Suprapubic skin (tissue), 3 donors: ENCODE results near the gene ADGRA1.

Experiments used
- CTCF ChIP-seq, 2 donors: fragments of 200-600 bp in 1 of 2; fragments of 450-650 bp in 1 of 2; sonication (generic) in 1 of 2; IDR thresholded peaks; one replicate each; pipeline ENCODE4 v1.5.1; 2016 to 2019; ENCODE audit warnings: antibody characterized with exemption in 2 of 2, mild to moderate bottlenecking in 1 of 2, moderate library complexity in 1 of 2
- POLR2AphosphoS5 ChIP-seq, 3 donors: sonication (generic); formaldehyde crosslinking; IDR thresholded peaks; one replicate each; pipeline ENCODE4 v1.6.1; 2017; ENCODE audit warnings: antibody characterized with exemption in 3 of 3

DNA sequence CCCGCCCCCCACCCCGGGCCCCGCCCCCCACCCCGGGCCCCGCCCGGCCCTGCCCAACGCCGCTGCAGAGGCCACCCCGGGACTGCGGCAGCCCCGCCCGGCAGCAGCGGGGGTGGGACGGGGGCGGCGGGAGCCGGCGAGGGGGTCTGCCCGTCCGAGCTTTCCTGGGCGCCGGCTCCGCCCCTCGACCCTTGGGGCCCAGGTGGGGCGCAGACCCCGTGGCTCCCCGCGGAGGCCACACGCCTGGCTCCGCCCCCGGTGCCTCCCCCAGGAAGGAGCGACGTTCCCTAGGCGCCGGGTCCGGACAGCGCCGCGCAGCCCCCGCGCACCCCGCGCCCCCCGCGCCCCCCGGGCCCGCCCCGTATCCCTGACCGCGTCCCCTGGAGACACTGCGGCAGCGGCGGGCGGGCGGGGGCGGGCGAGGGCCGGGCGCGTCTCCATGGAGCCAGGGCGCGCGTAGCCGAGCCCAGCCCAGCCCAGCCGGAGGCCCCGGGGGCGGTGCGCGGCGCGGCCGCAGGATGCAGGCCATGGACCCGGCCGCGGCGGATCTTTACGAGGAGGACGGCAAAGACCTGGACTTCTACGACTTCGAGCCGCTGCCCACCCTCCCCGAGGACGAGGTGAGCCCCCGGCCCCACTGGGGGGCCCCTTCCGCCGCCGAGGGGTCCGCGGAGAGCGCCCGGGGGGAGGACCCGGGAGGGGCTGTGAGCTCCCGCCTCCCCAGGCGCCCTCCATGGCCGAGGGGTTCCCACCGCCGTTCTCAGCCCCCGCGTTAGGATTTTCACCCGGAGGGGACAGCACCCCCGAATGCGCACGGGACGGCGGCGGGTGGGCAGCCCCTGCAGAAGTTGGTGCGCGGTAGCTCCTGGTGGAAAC, 72.5 kb downstream of the ADGRA1 start, which contains the start of gene KNDC1:
- TF ChIP-seq POLR2AphosphoS5 (IDR thresholded peaks at IDR 0.05) = no peak
- TF ChIP-seq CTCF (IDR thresholded peaks at IDR 0.05) = no peak
